HG03565 (cell line): ENCODE data around the gene HEXIM2.

Experiments
- ATAC-seq: cut with Tn5 transposase; IDR thresholded peaks from one replicate; pipeline ENCODE4 v1.9.1; 2021; ENCODE audit warnings: mild to moderate bottlenecking, moderate library complexity; ENCODE audit not compliant: unreplicated experiment

HEXIM2 gene

GRCh38 chr17:45127548-45128300, 34.0 kb upstream of the HEXIM2 start:
- no peak for ATAC-seq

GRCh38 chr17:45128331-45128730, 33.3 kb upstream of the HEXIM2 start:
- no peak for ATAC-seq

DNA sequence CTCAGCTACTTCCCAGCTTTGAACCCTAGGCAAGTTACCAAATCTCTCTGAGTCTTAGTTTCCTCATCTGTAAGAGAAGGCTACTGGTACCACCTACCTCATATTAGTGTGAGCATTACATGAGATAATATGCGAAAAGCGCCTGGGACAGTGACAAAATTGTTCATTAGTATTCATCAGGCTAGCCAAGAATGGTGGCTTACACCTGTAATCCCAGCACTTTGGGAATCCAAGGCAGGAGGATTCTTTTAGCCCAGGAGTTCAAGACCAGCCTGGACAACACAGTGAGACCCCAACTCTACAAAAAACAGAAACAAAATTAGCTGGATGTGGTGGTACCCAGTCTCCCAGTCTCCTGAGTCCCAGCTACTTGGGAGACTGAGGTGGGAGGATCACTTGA, 32.7 kb upstream of the HEXIM2 start:
- no peak for ATAC-seq

GRCh38 chr17:45129426-45129939, 32.2 kb upstream of the HEXIM2 start:
- ATAC-seq = no peak

GRCh38 chr17:45129940-45130680, 31.6 kb upstream of the HEXIM2 start:
- ATAC-seq = no peak

DNA sequence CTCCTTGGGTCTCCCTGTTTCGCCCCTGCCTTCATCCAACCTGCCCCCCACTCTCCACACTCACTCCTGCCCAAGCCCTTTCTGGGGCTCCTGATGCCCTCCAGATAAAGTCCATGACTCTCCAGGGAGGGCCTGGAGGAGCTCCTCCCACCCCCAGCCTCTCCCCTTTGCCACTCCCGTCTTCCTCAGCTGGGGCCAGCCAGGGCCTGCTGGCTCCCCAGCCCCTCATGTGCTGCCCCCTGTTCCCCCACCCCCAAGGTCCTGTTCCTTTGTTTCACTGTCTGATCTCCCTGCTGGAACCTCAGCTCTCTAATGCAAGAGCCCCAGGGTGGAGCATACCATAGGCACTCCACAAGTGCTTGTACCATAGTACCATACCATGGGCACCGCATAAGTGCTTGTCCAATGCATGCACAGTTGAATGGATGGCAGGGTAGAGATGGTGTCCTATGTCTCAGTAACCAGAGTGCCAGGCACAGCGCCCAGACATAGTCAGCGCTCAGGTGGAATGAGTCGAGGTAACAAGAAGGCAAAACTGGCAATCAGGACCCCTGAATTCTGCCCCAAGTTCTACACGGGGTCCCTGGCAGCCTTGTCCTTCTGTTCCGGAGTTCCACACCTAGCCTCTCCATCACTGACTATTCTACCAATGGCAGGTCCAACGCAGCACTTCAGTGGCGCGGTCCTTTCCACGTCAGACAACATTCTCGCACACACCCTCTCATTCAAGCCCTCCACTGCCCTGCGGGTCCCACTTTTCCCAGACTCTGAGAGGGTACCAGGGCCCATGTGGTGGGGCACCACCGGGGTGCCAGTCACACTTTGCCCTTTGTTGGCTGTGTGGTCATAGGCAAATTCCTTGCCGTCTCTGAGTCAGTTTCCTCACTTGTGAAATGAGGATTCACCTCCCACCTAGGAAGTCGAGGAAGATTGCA, 30.7 kb upstream of the HEXIM2 start:
- ATAC-seq = no peak

DNA sequence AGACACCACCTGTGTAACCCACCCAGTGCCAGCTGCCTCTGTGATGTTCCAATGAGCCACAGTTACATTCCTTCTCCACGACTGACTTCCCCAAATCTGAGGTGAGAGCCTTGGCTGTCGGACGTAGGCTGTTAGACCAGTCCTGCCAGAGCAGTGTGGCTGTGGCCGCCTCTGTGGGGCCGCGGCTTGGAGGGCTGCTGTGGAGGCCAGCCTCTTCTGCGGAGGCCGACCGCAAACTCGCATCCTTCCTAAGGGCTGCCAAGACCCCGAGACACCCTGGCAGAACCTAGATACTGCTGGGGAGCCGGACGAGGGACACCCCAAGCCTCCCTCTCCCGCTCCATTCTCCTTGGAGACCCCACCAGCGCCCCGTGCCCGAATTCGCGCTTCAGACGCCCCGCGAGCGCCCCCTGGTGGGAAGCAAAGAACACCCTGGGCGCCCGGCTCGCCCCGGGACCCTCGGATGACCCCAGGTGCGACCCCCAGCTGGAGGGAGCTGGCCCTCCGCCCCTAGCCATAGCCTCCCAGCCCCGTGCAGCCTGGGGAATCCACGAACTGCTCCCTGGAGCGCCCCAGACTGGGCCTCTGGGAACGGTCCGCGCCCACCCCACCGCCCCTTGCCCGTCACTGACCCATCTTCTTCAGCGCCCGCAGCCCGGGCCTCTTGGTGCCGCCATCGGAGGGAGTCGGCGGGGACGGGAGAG, 29.9 kb upstream of the HEXIM2 start:
- ATAC-seq = no peak

- ATAC-seq = no peak
These were observed 29.4 kb upstream of the HEXIM2 start, which contains the start of gene PLCD3 for GRCh38 chr17:45132320-45132571. PLCD3 (minus strand) TSS chr17:45132515; CDS start chr17:45132410, 105 bp downstream.

DNA sequence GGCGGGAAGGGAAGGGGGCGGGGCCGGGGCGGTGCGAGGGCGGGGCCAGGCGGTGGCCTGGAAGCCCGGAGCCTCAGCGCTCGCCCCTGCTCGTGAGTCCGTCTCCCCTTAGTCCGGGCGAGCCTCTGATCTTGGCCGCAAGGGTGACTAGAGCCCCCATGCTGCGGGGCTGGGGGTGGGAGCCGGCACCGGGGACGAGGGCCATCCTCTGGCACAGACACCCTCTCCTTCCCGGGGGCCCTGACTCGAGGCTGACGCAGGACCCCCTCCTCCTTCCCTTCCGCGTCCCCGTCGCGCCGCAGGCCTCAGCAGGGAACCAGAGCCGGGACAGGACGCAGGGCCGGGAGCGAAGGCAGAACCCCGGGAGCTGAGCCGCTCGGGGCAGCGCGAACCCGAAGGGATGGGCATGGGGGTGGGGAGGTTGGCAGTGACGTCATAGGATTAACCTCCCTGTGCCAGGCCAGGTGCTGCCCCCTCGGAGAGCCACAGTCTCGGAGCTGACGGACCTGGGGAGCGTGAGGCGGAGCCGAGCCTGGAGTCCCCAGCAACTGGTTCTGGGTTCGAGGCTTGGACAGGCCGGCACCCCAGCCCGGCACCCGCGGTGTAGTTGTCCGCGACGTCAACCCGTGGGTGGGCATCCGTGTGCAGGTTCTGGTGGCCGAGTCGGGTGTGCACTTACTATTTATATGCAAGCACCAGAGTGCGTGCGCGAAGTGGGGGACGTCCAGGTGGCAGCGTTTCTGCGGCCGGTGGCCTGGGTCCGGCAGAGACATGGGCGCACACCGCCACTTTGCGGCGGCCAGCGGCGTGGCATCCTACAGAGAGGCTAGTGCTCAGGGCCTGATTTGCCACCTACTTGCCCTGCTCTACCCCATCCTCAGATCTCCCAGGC, 28.9 kb upstream of the HEXIM2 start:
- no peak for ATAC-seq

- peak; percentile 80 for ATAC-seq
These were observed 26.3 kb upstream of the HEXIM2 start, which contains the start of gene ACBD4 for GRCh38 chr17:45135192-45135977. ACBD4 (plus strand) TSS chr17:45135687; CDS start chr17:45136145, 458 bp downstream.

DNA sequence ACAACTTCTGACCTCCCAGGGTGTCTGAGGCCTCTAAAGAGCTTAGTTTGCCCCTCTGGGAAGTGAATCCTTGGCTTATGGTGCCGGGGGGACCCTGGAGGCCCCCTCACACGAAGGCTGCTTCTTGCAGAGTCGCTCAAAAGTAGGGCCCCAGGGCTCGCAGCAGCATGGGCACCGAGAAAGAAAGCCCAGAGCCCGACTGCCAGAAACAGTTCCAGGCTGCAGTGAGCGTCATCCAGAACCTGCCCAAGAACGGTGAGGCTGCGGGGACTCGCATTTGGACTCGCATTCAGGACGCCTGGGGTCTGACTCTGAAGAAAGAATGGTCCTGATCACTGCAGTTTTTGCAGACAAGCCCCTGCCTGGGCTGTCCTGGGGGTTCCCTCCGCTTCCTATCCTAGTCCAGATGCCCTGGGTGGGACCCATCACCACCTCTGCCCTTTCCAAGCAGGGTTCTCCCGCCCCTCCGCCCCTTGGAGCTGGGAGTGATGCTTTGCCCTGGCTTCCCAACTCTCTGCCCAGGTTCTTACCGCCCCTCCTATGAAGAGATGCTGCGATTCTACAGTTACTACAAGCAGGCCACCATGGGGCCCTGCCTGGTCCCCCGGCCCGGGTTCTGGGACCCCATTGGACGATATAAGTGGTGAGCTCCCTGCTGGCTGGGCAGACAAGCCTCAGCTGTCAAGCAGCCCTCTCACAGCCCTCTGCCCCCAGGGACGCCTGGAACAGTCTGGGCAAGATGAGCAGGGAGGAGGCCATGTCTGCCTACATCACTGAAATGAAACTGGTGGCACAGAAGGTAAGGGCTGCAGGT, 25.5 kb upstream of the HEXIM2 start:
- ATAC-seq = no peak

- no peak for ATAC-seq
These were observed 24.7 kb upstream of the HEXIM2 start for GRCh38 chr17:45136846-45137560.

GRCh38 chr17:45137561-45138305, 23.9 kb upstream of the HEXIM2 start:
- no peak for ATAC-seq

DNA sequence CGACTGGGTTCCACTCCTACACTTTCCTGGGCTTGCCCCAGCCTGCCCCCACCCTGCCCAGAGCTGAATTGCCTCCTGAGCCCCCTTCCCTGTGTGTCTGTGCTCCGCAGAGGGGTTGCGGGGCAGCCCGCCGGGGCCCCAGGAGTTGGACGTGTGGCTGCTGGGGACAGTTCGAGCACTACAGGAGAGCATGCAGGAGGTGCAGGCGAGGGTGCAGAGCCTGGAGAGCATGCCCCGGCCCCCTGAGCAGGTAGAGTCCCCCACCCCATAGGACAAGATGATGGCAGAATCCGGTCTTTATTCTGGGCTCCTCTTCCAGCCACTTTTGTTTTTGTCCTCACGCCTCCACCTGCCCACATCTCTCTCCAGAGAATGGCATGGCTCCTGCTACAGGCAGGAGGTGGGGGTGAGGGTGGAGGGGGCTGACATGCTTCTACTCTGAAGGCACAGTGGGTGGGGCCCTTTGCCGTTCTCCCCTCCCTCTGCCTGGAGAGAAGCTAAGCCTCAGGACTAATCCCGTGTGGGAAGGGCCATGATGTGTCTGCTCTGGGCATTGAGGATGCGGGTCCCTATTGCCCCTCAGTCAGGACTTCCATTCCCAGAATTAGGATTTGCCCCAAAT, 22.7 kb upstream of the HEXIM2 start:
- no peak for ATAC-seq

- ATAC-seq = no peak
These were observed 22.1 kb upstream of the HEXIM2 start for GRCh38 chr17:45139533-45139920.

GRCh38 chr17:45143094-45143670, 18.5 kb upstream of the HEXIM2 start:
- ATAC-seq = no peak
